EH (cell line): ENCODE measurements around the gene IL2RA.
A peak's percentile ranks its signal among the peaks of the same experiment; 100 is the strongest.
"Not testable (repeated sequence)": the region's sequence is repeated elsewhere in the genome, so short reads cannot be mapped to it uniquely, and the experiment has no call there.

Experiments used
- DNase-seq: peaks from one replicate; pipeline ENCODE4 v3.0.0-alpha.2; 2015; ENCODE audit warnings: low read depth

IL2RA gene

DNA sequence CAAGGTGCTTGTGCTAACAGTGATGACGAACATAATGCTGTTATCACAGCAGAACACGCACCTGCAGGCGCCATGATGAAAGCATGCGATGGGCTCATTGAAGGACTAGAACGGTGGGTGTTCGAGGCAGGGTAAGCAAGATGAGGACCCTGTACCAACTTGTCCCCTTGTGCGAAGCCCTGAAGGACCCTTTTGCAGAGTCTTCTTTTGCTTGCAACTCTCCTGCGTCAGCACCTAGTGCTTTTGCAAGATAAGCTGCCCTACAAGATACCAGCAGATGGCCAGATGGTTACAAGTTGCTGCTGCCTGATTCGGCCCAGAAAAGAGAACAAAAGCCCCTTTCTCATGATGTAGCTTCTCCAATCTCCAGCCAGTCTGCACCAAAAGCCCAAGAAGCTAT is 80.6 kb downstream of the IL2RA start:
- DNase-seq: no peak

DNA sequence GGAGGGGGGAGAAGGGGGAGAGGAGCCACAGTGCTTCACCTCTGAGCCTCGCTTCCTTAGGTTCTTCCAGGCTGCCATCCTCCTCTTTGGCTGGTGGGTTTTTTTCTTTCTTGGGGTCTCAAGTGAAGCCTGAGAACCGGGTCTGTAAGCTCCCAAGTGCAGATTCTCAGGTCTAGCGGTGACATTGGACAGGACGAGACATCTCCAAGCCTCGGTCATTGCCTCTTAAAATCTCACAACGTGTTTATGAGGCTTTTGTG is 84.0 kb downstream of the IL2RA start:
- no peak for DNase-seq

DNA sequence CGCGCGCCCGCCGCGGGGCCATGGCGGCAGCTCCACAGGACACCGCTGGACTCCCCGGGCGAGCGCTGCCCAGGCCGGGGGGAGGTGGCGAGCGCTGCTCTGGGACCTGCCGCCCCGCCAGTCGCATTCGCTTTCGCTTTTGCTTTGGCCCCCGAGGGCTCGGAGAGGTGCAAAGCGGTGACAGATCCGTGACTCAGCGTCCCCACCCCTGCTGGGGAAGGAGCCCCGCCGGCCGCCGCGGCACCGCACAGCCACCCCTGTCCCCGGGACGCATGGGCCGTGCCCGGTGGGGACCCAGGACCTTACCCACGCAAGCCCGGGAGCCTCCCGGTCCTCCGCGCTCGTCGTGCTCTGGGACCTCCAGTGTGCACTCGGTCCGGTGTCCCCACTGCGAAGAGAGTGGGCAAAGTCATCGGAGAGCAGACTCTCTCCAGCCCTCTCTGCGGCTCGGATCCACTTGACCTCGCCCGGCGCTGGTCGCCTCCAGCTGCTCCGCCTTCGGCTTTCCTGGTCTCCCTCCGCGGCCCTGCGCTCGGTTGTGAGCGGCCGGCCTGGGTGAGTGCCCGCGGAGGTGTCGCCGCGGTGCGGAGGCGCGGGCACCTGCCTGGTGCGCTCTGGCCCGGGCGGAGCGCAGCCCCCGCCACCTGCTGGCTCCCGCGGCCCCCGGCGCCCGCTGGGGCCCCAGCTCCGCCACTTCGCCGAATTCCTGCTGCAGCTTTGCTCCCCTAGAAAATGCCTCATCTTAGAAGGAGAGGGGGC is 84.5 kb downstream of the IL2RA start, which contains the start of gene IL15RA:
IL15RA (minus strand) TSS at position 73 of the 759 bp plus-strand sequence; CDS start at position 22, 51 bp downstream.
- DNase-seq: peak; percentile 83

DNA sequence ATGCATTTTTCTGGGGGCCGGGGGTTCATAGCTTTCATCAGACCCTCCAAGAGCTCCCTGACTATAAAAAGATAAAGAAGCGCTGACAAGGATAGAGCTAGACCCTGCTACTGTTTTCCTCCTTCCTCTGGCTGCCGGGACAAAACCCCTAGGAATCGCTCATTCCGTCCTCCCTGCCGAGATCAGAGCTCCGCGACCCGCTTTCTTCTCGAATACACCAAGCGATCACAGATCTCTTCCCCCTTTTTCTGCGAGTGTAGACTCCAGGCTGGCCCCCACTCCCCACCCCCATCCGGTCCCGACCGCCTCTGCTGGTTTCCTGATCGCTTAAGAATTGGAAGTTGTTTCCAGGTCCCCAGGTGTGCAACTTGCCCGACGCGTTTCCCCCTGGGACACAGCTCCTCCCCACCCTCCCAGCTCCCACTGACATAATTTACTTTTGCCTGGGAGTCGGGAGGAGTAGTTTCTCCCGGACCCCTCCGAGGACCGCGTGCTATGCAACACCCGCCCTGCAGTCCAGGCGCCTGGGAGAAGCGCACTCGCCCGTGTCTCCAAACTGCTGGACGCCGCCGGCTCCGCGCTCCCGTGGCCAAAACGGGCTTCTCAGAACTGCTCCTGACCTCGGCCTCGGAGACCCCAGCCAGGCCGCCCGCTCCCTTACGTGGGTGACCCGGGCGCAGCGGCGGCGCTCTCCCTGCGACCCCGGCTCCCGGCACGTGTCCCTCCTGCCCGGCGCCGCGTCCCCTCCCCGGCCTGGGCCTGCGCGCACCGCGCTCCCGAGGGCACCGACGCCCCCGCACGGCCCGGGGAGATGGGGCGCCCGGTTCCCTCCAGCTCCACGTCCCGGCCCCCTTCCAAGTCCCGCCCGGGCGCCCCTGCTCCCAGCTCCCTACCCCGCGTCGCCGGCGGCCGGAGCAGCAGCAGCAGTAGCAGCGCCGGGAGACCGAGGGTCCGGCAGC is 85.4 kb downstream of the IL2RA start:
- DNase-seq: peak; percentile 61

DNA sequence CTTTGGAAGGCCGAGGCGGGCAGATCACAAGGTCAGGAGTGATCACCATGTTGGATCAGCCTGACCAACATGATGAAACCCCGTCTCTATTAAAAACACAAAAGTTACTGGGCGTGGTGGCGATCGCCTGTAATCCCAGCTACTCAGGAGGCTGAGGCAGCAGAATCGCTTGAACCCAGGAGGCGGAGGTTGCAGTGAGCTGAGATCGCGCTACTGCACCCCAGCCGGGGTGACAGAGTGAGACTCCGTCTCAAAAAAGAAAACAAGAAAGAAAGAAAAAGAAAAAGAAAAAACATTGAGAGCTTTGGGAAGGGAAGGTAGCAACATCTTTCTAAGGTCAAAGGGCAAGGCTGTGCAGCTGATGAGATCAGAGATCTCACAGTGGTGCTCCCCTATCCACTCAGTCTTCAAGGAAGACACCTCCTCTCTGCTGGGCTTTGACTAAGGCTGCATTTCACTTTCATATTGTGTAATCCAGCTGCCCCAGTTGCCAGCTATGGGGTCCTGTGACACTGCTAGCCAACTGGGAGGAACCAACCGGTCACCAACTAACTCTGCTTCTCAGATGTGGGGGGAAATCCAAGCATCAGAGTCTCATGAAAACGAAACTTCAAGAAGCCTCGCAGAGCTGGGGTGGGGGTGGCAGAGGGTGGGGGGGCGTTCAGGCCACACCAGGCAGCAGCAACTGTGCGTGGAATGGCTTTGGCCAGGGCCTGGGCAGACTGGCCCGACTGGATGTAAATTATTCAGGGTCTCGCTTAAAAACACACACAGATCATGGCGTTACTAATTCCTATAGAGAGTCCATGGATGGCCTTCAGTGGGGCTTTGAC is 86.3 kb downstream of the IL2RA start:
- peak; percentile 45 for DNase-seq

DNA sequence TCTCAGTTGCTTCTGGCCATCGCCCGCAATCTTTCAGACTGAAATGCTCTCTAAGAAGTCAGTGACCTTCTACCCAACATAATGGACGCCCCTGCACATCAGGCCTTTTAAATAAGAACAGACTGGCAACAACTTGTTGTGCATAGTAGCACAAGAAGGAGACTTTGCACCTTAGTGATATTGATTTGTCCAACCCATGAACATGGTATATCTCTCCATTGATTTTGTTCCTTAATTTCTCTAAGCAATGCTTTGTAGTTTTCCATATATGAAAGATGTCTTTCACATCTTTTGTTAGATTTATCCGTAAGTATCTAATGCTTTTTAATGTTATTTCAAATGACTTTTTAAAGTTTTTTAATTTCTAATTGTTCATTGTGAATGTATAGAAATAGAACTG is 89.1 kb downstream of the IL2RA start:
- DNase-seq: no peak

DNA sequence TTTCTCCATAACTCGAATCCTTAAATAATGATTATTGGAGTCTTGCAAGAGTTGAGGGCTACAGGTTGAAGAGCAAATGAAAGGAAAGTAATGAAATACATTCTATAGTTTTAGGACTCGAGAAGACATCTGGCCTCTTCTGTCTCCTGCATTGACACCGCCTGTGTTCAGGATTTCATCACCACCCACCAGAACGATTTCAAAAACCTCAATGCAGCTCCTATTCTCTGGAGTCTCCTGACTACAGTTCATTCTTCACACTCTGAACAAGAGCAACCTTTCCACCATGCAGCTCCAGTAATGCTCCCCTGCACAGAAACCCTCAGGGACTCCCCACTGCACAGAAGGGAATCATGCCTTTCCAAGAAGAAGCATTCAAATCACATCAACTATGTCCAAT is 90.3 kb downstream of the IL2RA start:
- no peak for DNase-seq

DNA sequence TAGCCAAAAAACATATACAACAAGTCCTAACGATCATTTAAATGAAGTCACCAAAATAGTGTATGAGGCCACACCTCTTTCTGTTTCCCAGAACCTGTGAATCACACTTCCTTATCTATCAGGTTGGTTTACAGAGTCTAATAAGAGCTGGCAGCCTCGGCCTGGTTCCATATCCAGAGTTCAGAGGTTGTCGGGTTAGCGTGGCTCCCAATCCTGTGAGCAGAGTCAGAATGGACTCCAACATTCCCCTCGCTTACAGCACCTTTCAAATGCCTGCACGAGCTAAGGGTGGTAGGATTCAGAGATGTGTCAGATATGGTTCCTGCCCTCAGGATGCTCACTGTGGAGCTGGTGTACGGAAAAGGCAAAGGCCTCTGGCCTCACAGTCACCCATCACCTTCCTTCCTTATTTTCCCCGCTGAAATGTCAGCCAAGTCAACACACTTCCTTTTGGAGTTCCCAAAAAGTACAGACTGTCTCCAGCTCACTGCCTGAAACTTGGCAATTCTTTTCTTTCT is 90.8 kb downstream of the IL2RA start:
- DNase-seq: no peak

DNA sequence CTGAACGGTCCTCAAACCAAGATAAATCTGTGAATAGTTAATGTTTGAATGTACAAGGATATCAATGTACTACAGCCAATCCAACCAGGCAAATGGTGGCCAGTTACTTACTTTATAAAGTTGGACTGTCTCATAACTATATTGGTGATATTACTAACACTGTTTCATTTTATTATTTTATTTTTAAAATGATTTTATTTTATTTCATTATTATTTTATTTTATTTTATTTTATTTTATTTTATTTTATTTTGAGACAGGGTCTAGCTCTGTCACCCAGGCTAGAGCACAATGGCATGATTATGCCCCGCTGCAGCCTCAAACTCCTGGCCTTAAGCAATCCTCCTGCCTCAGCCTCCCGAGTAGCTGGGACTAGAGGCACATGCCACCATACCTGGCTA is 91.6 kb downstream of the IL2RA start:
- DNase-seq: no peak

DNA sequence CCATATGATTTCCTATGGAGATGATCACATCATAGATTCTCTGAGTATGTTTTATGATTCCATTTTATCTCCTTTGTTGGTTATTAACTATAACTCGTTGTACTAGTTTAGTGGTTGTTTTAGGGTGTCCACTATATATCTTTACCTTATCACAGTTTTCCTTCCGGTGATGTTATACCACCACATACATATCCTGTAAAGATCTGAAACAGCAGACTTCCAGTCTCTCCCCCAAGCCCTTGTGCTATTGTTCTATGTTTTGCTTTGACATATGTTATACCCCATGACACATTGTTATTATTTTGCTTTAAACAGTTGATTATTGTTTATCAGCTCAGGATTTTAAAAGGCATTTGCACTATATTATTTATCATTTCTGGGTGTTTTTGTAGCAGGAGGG is 92.1 kb downstream of the IL2RA start:
- no peak for DNase-seq

DNA sequence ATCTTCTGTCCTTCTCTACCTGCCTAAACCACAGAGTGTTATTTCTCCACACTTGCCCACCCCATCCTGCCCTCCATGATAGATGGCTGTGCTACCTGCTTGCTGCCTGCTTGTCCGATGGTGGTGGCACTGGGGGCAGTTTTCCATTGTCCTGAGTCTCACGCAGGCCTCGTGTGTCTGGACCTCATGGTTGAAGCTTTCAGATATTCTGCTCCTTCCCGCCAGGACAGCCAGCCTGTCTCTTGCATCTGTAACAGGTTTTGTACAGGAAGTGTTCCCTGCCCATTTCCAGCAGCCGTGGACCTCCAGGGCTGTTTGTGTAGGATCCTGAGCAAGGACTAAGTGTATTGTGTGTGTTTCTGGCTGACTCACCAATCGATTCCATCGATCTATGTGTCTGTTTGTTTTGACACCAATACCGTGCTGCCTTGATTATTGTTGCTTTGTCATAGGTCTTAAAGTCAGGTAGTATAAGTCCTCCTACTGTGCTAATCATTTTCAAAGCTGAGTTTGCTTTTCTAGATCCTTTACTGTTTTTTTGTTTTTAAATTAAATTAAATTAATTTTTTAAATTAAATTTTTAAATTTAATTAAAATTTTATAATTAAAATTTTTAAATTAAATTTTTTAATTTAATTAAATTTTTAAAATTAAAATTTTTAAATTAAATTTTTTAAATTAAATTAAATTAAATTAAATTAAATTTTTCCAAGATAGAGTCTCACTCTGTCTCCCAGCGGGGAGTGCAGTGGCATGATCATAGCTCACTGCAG is 93.3 kb downstream of the IL2RA start:
- DNase-seq: no peak

DNA sequence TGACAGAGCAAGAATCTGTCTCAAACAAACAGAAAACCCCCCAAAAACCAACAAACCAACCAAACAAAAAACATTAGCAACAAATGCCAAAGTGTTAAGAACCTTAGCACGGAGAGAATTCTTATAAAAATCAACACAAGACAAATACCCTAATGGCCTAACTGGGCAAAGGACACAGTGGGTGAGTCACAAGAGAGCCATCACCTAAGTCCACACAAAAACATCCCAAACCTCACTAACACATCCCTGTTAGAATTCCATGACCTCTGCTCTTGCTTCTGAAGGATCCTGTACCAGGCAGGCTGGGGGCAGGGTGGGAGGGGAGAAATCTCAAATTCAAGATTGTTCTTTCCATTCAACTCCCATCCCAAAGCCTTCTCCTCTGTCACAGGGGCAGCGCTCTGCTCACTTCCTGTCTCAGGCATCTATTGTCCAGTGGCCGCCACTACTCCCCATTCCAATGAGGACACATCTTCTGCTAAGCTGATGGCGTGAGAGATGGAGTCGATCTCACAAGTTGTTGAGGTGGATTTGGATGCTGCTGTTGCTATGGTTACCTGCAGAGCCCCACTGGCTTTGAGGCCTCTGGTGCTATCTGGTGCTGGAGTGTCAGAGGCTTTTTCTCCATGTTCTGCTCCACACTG is 94.0 kb downstream of the IL2RA start:
- DNase-seq: no peak

DNA sequence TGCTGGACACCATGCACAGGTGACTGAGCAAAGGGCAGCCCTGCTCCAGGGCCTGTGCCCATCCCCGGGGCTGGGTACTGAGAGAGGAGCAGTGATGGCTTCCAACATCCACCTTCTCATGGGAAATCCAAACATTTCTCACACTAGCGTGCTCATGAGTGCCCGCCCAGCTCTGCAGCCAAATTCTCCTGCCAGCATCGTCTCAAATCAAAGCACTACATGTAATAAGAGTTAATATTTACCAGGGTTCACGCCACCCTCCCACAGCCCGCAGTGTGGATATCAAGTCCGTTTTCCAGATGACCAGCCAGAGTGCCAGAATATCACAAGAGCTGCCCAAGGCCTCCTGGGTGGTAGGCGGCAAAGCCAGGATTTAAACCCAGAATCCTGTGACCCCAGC is 96.9 kb downstream of the IL2RA start:
- no peak for DNase-seq

DNA sequence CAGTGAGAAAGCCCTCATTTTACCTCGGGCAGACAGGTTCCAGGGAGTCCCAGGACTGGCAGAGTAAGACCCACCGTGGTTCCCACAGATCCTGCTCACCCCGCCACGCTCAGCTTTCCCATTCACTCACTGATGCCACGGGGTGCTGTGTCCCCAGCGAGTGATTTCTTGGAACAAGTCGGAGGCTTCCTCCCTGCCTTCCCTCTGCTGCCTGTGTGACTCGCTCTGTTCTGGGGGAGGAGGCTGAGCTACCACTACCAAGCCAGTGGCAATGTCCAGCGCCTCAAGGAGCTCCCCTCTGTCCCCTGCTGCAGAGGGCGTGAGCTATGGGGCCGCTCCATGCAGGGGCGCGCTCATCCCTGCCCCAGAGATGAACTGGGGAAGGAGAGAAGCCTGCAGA is 97.4 kb downstream of the IL2RA start:
- no peak for DNase-seq

DNA sequence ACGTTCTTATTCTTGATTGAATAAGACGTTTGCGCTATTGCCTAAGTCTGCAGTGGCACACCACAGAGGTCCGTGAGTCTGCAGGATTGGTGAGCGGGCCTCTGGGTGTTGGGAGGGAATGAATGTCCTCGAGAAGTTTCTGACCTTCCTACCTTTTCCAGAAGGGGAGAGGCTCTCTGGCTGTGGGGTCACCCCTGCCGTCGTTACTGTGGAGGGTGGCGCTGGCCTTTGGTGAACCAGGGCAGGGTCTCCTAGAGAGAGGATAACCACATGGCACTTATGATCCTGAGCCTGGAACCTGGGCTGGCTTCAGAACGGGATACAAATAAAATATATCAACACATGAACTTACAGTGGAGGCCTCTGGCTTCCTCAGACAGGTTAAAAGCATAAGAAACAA is 98.6 kb downstream of the IL2RA start:
- no peak for DNase-seq

DNA sequence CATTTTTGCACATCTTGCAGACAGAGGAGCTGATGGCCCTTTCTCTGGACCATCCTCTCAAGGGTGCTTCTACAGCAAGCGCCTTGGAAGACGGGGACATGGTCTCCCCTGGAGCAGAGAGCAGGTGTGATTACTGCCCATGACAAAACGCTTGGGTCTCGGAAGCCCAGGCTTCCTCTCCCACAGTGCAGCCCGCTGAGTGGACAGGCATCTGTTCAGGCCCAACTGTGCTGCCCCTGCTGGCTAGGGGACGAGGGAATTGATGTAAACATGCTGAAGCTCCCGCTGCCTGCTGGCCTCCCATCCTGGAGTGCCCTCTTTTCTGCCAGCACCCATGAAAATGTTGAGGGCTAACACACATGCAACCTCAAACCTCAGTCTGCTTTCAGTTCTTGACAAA is 99.1 kb downstream of the IL2RA start:
- no peak for DNase-seq

DNA sequence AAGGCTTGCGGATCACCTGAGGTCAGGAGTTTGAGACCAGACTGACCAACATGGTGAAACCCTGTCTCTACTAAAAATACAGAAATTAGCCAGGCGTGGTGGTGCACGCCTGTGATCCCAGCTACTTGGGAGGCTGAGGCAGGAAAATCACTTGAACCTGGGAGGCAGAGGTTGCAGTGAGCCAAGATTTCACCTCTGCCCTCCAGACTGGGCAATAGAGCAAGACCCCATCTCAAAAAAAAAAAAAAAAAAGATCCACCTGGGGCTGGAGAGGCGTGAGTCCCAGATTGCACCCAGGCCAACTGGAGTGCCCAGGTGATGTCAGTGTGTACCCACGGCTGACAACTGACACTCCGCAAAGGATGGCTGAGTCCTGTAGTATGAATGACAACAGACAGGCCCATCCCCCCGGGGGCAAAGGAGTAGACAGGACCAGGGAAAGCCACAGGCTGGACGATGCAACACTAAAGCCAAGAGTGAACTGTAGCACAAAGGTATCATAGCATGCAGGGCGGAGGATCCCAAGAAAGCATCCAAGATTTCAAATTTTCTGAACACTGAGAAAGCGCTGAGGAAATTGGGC is 99.7 kb downstream of the IL2RA start:
- not testable (repeated sequence) for DNase-seq

DNA sequence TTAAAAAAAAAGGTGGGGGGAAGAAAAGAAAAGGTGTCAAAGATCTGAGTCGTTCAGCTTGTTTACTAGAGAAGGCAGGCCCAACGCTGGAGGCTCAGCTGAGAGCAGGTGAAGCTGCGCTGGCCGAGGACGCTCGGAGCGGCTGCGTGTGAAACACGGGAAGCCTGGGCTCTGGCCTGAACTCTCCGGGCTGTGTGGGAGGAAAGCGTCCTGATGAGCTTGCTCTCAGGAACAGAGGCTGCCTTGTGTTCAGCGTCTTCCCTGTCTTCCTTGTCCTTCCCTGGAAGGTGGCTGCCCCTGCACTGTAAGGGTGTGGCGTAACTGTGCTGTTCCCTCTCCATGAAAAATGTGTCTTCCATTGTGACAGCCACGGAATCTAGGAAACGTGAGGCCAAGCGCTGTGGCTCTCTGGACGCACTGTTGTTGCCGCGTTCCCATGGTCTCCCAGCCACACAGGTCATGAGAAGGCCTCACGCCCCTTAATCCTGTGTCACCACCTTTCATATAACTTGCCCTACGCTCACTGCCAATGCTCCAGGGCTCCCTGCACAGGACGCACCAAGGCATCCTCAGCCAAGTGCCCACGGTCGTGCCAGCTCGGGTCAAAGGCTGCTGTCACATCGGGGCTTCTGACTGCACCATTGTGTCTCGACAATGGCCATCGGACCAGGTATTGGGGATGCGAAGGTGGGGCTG is 100.6 kb downstream of the IL2RA start:
- DNase-seq: no peak

DNA sequence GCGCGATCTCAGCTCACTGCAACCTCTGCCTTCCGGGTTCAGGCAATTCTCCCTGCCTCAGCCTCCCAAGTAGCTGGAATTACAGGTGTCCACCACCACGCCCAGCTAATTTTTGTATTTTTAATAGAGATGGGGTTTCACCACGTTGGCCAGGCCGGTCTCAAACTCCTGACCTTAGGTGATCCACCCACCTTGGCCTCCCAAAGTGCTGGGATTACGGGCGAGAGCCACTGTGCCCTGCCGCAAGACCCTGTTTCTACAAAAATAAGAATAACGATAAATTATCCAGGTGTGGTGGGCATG is 101.2 kb downstream of the IL2RA start:
- DNase-seq: not testable (repeated sequence)
